ENCODE data around the gene MAPK12. TPM values are rescaled to one million over a fixed set of nuclear protein-coding genes. Genes with fewer than 3 reads are reported as not detected.
"Not testable (repeated sequence)": the region's sequence is repeated elsewhere in the genome, so short reads cannot be mapped to it uniquely, and the experiment has no call there.

MAPK12 gene
- total RNA-seq, 2 donors from 2014 or later: 7.1 to 14.2 TPM

- peak overlapping the region; percentile 37 to 77 for H3K27ac Mint-ChIP-seq
- no peaks in the 10 kb centered on the region for H3K9me3 Mint-ChIP-seq
- DNase-seq (ENCODE audit: low spot score in 2 of 2): peak in 1 of 2 donors; percentile 53
- no peaks in the 10 kb centered on the region for H3K36me3 Mint-ChIP-seq
- peak; percentile 19 to 48 for ATAC-seq
Measured at GRCh38 chr22:50208939-50209892, 52.3 kb downstream of the MAPK12 start.

GRCh38 chr22:50208430-50208938 is 53.0 kb downstream of the MAPK12 start:
- Mint-ChIP-seq H3K9me3 (no peaks in the 10 kb centered on the region), H3K27ac (no peak overlapping the region), H3K36me3 (no peaks in the 10 kb centered on the region)
- no peak for ATAC-seq
- DNase-seq (ENCODE audit: low spot score in 2 of 2): no peak

- H3K9me3 Mint-ChIP-seq: no peaks in the 10 kb centered on the region
- DNase-seq (ENCODE audit: low spot score in 2 of 2) (no peak), ATAC-seq (no peak)
- no peak overlapping the region for H3K27ac Mint-ChIP-seq
- no peaks in the 10 kb centered on the region for H3K36me3 Mint-ChIP-seq
Measured at GRCh38 chr22:50207383-50208140, 53.9 kb downstream of the MAPK12 start.

- H3K27ac Mint-ChIP-seq: no peak overlapping the region
- H3K9me3 Mint-ChIP-seq: no peaks in the 10 kb centered on the region
- ATAC-seq: no peak
Measured at GRCh38 chr22:50206599-50206998, 54.9 kb downstream of the MAPK12 start.

GRCh38 chr22:50205781-50206569 is 55.5 kb downstream of the MAPK12 start:
- Mint-ChIP-seq H3K27ac (no peak overlapping the region), H3K9me3 (no peaks in the 10 kb centered on the region), H3K36me3 (no peaks in the 10 kb centered on the region)
- ATAC-seq: no peak
- DNase-seq (ENCODE audit: low spot score in 2 of 2): no peak

More at GRCh38 chr22:50206599-50206998, 54.9 kb downstream of the MAPK12 start:
- H3K36me3 Mint-ChIP-seq: no peaks in the 10 kb centered on the region
- DNase-seq (ENCODE audit: low spot score in 2 of 2): no peak

- H3K36me3 Mint-ChIP-seq; H3K9me3 Mint-ChIP-seq; DNase-seq (ENCODE audit: low spot score in 2 of 2); ATAC-seq: not testable (repeated sequence)
- peak overlapping the region; percentile 40 to 41 for H3K27ac Mint-ChIP-seq
Measured at GRCh38 chr22:50204998-50205397, 56.5 kb downstream of the MAPK12 start.

GRCh38 chr22:50204571-50204970 is 56.9 kb downstream of the MAPK12 start:
- ATAC-seq (no peak), DNase-seq (ENCODE audit: low spot score in 2 of 2) (no peak)
- H3K36me3 Mint-ChIP-seq: no peaks in the 10 kb centered on the region
- no peaks in the 10 kb centered on the region for H3K9me3 Mint-ChIP-seq
- peak overlapping the region; percentile 6 to 40 for H3K27ac Mint-ChIP-seq

- Mint-ChIP-seq H3K36me3 (no peaks in the 10 kb centered on the region), H3K9me3 (no peaks in the 10 kb centered on the region), H3K27ac (no peak overlapping the region)
- ATAC-seq: no peak
- no peak for DNase-seq (ENCODE audit: low spot score in 2 of 2)
Measured at GRCh38 chr22:50203288-50203687, 58.2 kb downstream of the MAPK12 start.

Other genes with a start within 250 kb of the MAPK12 start
- under 1 TPM; 0.11 to 0.12 TPM for gene IL17REL, start 248.9 kb downstream of the MAPK12 start, total RNA-seq
- not detected for gene TTLL8, start 203.4 kb downstream of the MAPK12 start, total RNA-seq
- under 1 TPM in 1 of 2 donors, not detected in 1; 0.29 TPM for gene MLC1, start 176.3 kb downstream of the MAPK12 start, total RNA-seq
- gene MOV10L1, start 171.7 kb downstream of the MAPK12 start, total RNA-seq: not detected
- 1 to 10 TPM; 2.1 to 2.5 TPM for gene PANX2, start 91.0 kb downstream of the MAPK12 start, total RNA-seq
- 10 to 100 TPM; 84.4 to 98.2 TPM for gene TRABD, start 75.8 kb downstream of the MAPK12 start, total RNA-seq
- 10 to 100 TPM; 22.5 to 23.4 TPM for gene SELENOO, start 60.7 kb downstream of the MAPK12 start, total RNA-seq
- 10 to 100 TPM; 49.6 to 50.9 TPM for gene TUBGCP6, start 16.7 kb downstream of the MAPK12 start, total RNA-seq
- gene HDAC10, start 10.4 kb downstream of the MAPK12 start, total RNA-seq: 10 to 100 TPM; 43.7 to 67.3 TPM
- 10 to 100 TPM; 15.6 to 25.7 TPM for gene MAPK11, start 8.7 kb upstream of the MAPK12 start, total RNA-seq
- 10 to 100 TPM; 10.3 to 13.1 TPM for gene PLXNB2, start 46.0 kb upstream of the MAPK12 start, total RNA-seq
- gene DENND6B, start 65.3 kb upstream of the MAPK12 start, total RNA-seq: 1 to 10 TPM; 4.1 to 4.3 TPM
- 10 to 100 TPM; 42.6 to 48.3 TPM for gene PPP6R2, start 81.6 kb upstream of the MAPK12 start, total RNA-seq
- gene SBF1, start 213.4 kb upstream of the MAPK12 start, total RNA-seq: 10 to 100 TPM; 99.3 to 99.8 TPM
- gene ADM2, start 219.9 kb upstream of the MAPK12 start, total RNA-seq: 1 to 10 TPM; 6.0 to 7.0 TPM
- under 1 TPM in 1 of 2 donors, not detected in 1; 0.25 TPM for gene MIOX, start 225.2 kb upstream of the MAPK12 start, total RNA-seq
- 10 to 100 TPM; 54.2 to 76.7 TPM for gene LMF2, start 246.0 kb upstream of the MAPK12 start, total RNA-seq
- 100 to 1,000 TPM; 121 to 130 TPM for gene NCAPH2, start 246.5 kb upstream of the MAPK12 start, total RNA-seq

All from activated naive CD4-positive, alpha-beta T cell treated with anti-CD3 and anti-CD28 coated beads, Interleukin-2, amount 50 U/mL, for 72 hours (primary cell).